CD4-positive, alpha-beta T cell treated with Interleukin-4 for 4 hours (primary cell): ENCODE data around the gene GATAD2A.

ENCODE experiments used
- DNase-seq: peaks from one replicate; pipeline ENCODE4 v3.0.0-alpha.2; 2020

Gene GATAD2A

GRCh38 chr19:19422156-19422555 lies 16.7 kb downstream of the GATAD2A start:
- DNase-seq: no peak

- no peak for DNase-seq
Observed at GRCh38 chr19:19423322-19423721, 17.8 kb downstream of the GATAD2A start.

- no peak for DNase-seq
Observed at GRCh38 chr19:19425170-19425875, 19.8 kb downstream of the GATAD2A start.

GRCh38 chr19:19426216-19426615 lies 20.7 kb downstream of the GATAD2A start:
- no peak for DNase-seq

GRCh38 chr19:19426799-19427198 lies 21.3 kb downstream of the GATAD2A start:
- DNase-seq: no peak

GRCh38 chr19:19427302-19427701 lies 21.8 kb downstream of the GATAD2A start:
- no peak for DNase-seq

- no peak for DNase-seq
Observed at GRCh38 chr19:19427944-19428343, 22.5 kb downstream of the GATAD2A start.

- no peak for DNase-seq
Observed at GRCh38 chr19:19428746-19429145, 23.3 kb downstream of the GATAD2A start.

GRCh38 chr19:19429361-19429760 lies 23.9 kb downstream of the GATAD2A start:
- DNase-seq: no peak

GRCh38 chr19:19432732-19433131 lies 27.3 kb downstream of the GATAD2A start:
- no peak for DNase-seq

GRCh38 chr19:19433666-19434213 lies 28.3 kb downstream of the GATAD2A start:
- DNase-seq: no peak

- DNase-seq: no peak
Observed at GRCh38 chr19:19434483-19435045, 29.1 kb downstream of the GATAD2A start.

- no peak for DNase-seq
Observed at GRCh38 chr19:19436137-19436691, 30.7 kb downstream of the GATAD2A start.

- DNase-seq: no peak
Observed at GRCh38 chr19:19438366-19439175, 33.1 kb downstream of the GATAD2A start.

GRCh38 chr19:19439176-19439482 lies 33.7 kb downstream of the GATAD2A start:
- DNase-seq: no peak

- no peak for DNase-seq
Observed at GRCh38 chr19:19443283-19443682, 37.8 kb downstream of the GATAD2A start.

- DNase-seq: no peak
Observed at GRCh38 chr19:19443902-19444680, 38.6 kb downstream of the GATAD2A start.

- peak; percentile 33 for DNase-seq
Observed at GRCh38 chr19:19444681-19445155, 39.2 kb downstream of the GATAD2A start.

GRCh38 chr19:19445288-19445687 lies 39.8 kb downstream of the GATAD2A start:
- no peak for DNase-seq

GRCh38 chr19:19445911-19446361 lies 40.5 kb downstream of the GATAD2A start:
- peak; percentile 60 for DNase-seq

GRCh38 chr19:19446655-19447437 lies 41.4 kb downstream of the GATAD2A start:
- no peak for DNase-seq
